HG02943 (cell line): ENCODE data around the gene HOXC13.

Source experiments
- ATAC-seq: cut with Tn5 transposase; IDR thresholded peaks from one replicate; pipeline ENCODE4 v1.9.1; 2021; ENCODE audit warnings: mild to moderate bottlenecking, low read depth, moderate library complexity; ENCODE audit not compliant: unreplicated experiment

HOXC13 gene

GRCh38 chr12:53992377-53992889 is 53.8 kb downstream of the HOXC13 start:
- ATAC-seq, result no peak

- no peak for ATAC-seq
These were observed 54.8 kb downstream of the HOXC13 start for GRCh38 chr12:53993162-53994008.

GRCh38 chr12:53994009-53994263 is 55.3 kb downstream of the HOXC13 start:
- no peak for ATAC-seq

GRCh38 chr12:53994264-53995001 is 55.8 kb downstream of the HOXC13 start:
- ATAC-seq, result no peak

- no peak for ATAC-seq
These were observed 56.4 kb downstream of the HOXC13 start for GRCh38 chr12:53995002-53995377.

- ATAC-seq, result no peak
These were observed 57.0 kb downstream of the HOXC13 start for GRCh38 chr12:53995378-53996239.
